ENCODE data around the gene TIAM2.
"Not testable (repeated sequence)": the region's sequence is repeated elsewhere in the genome, so short reads cannot be mapped to it uniquely, and the experiment has no call there.

The TIAM2 gene

DNA sequence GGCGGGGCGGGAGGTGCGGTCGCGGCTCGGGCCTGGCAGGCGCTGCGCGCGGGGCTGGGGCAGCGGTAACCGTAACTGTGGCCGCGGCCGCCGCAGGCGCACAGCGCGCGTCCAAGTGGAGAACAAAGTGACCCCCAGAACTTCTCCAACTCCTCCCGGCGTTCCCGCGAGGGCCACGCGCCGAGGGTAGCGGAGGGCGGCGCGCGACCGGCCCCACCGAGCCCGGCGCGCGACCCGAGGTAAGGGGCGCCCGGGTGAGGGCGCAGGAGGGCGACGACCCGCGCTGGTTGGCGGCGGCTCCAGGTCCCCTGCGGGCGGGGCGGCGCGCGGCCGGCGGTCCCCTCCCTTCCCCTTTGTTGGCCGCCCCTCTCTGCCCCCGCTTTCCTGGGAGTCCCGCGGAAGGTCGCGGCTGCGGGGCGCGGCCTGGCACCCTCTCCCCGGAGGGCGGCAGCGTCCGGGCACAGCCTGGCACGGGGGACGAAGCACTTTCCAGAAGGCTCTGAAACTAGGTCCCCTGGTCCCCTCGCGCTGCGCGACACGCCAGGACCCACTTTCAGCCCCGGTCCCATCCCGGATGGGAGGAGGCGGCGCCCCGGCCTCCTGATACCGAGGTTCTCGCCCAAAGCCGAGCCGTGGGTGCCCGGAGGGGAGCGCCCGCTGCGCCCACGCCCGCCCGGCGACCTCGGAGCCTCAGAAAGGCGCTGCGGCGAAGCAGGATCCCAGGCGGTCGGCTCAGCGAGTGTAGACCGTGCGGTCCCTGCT is at the start of gene TIAM2:
TSS of gene TIAM2 (plus strand) at position 62 of the 762 bp plus-strand sequence. CDS start 133,909 bp downstream, outside the sequence.
- DNase-seq, result no peak

DNA sequence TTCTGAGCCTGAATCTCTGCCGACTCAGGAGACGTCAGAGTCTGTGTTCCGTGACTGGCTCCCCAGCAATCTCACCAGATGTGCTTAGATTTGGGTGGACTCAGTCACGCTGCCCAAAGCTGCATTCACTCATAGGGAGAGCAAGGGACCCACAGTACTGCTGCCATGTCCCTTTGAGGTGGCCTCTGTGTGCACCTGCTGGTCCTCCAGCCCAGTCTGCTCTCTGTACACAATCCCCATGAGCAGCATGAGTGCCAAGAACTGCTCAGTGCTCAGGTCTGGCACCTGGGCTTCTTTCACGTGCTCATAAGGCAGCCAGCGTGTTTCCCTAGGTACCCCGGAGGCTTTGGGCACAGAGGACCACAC is 44.2 kb upstream of the TIAM2 start:
- no peak for DNase-seq

DNA sequence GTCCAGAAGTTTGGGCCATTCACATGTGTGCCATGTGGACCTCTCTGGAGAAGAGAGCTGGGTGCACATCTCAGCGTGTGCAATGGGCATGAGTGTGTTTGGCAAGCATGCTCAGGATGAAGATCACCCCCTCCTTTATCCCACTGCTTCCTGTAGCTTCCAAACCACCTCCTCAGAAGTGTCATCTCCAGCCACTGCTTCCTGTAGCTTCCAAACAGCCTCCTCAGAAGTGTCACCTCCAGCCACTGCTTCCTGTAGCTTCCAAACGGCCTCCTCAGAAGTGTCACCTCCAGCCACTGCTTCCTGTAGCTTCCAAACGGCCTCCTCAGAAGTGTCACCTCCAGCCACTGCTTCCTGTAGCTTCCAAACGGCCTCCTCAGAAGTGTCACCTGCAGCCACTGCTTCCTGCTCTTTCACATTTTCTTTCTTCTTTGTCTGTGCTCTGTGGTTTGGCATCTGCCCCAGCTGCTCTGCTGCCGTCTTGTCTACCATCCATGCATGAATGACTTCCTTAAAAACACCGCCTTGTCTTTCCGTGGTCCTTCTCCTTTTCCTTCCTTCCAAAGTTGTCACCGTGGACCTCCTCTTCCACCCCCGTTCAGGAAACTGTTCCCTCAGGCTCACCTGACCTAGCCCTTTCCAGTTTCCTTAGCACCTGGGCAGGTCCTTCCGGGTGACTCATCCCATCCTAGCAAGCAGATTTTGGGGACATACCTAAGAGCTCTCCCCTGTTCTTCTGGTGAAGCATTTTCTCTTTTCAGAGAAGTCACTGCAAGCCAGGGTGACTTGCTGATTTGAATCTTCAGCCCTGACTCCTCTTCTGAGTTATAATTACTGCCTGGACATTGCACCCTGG is 43.5 kb upstream of the TIAM2 start:
- peak; percentile 78 for DNase-seq

DNA sequence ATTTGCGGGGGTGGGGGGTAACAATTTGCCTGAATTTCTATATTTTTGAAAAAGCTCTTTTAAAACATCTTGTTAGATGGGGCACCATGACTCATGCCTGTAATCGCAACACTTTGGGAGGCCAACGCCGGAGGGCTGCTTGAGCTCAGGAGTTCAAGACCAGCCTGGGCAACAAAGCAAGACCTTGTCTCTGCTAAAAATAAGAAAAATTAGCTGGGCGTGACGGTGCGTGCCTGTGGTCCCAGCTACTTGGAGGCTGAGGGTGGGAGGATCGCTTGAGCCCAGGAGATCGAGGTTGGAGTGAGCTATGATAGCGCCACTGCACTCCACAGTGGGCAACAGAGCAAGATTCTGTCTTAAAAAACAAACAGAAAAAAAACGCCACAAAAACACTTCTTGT is 41.5 kb upstream of the TIAM2 start:
- no peak for DNase-seq

DNA sequence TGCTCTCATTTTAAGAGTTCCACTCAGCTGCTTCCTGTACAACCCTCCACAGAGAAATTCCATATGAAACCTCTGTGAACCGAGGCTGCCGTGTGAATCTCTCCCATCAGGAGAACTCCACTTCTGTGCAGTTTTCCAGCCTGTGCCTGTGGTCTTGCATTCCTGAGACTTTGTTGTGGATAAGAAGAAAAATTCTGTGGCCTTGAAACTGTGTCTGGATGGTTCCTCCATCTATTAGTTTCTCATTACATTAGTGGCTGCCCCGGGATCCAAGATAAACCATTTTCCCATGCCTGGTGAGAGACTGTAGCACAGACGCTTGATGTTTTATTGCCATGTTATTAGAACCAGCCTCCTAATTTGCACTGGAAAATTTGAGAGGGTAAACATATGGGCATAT is 40.8 kb upstream of the TIAM2 start:
- DNase-seq, result no peak

DNA sequence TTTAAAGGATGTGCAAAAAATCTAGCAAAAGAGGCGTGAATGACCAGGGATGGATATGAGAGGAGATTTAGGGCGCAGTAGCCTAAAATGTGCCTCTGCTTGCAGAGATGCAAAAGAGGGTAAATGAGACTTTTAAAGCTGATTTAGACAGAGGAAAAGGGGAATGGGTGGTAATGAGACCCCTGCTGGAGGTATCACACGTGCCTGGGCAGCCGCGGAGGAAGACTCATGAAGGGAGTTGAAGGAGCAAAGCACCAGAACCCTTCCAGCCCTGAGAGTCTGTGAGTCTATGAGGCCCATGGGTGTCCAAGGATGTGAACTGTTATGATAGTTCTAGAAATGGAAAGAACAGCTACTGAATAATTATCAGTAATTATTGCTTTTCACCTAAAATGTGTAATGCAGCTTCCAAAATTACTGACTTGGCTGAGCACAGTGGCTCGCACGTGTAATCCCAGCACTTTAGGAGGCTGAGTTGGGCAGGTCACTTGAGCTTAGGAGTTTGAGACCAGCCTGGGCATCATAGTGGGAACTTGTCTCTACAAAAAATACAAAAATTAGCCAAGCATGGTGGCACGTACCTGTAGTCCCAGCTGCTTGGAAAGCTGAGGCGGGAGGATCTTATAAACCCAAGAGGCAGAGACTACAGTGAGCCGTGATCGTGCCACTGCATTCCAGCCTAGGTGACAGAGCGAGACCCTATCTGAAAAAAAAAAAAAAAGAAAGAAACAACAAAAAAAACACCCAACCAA is 38.2 kb upstream of the TIAM2 start:
- DNase-seq, result no peak

DNA sequence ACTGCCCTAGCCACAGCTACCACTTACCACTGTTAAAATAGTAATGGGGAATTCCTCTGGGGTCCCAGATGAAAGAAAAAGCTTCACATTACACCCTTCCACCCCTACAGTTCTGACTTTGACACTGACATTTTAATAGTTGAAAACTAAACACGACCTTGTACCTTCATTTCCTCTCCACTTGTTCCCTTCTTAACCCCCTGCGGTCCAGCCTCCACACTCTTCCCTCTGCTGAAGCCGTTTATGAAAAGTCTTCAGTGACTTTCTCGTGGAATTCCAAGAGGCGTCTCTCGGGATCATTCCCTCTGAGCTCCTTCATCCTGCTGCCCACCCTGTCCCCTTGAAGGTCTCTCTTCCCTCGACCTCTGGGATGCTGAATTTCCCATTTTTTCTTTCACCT is 36.6 kb upstream of the TIAM2 start:
- no peak for DNase-seq

DNA sequence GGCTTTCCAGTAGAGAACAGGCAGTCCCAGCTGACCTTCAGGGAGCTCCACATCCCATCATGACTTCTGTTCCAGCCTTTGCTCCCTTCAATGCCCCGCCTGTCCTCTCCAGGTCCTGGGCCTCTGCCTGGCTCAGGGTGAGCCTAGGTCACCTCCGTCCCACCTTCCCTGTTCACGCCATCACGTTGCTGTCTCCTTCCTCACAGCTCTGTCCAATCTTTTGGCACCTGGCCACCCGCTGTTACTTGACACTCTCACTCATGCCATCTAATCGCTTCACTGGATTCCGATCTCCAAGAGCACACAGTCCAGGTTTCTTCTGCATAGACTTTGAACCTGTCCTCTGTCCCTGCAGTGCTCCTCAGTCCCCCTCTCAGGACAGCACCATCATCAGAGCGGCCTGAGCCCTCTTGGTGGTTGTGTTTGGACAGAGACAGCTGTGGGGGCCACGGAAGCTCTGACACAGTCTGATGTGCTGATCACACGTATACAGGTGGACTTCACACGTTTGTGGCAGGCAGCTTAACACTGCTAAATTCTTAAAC is 34.7 kb upstream of the TIAM2 start:
- DNase-seq, result no peak

DNA sequence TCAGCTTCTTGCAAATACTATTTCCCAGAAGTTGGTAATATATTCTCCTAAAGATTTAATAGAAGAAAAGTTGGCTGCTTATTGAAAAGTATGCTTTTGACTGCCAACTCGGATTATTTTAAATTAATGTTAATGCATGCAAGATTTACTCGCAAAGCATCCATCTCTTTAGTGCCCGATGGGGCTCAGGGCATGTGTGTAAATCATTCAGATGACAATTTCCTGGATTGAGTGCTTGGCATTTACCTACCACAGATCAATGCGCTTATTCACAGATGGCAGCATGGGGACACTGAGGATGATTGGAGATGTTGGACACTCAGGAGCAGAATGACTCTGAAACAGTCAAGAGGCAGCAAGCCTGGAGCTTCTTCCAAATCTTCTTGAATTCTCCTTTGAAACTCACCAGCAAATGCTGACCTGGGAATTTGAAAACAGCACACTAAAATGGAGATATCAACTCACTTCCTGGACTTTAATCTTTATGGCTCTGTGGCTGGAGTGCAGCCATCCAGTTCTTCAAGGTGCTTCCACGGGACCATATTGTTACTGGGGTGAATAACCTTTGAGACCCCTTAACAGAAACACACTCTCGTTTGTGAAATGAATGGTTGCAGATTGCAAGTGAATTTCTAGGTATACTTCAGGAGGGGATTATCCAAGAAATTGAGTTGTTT is 34.1 kb upstream of the TIAM2 start:
- no peak for DNase-seq

DNA sequence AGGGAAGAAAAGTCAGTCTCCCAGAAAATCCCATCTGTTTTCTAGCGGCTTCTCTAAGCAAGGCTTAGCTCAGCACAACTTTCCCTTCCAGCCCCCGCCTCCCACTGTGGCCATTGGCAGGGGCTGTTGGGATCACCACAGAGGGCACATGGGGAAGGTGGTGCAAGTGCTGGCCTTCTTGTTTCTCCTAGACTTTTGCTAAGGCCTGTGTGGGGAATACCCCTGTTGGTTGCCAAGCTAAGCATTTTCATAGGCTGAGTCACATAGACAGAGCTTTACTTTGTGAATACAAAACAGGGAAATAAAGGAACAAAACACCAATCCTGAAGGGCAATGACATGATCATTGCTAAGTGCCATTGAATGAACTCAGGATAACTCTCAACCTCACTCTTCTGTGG is 32.4 kb upstream of the TIAM2 start:
- no peak for DNase-seq

DNA sequence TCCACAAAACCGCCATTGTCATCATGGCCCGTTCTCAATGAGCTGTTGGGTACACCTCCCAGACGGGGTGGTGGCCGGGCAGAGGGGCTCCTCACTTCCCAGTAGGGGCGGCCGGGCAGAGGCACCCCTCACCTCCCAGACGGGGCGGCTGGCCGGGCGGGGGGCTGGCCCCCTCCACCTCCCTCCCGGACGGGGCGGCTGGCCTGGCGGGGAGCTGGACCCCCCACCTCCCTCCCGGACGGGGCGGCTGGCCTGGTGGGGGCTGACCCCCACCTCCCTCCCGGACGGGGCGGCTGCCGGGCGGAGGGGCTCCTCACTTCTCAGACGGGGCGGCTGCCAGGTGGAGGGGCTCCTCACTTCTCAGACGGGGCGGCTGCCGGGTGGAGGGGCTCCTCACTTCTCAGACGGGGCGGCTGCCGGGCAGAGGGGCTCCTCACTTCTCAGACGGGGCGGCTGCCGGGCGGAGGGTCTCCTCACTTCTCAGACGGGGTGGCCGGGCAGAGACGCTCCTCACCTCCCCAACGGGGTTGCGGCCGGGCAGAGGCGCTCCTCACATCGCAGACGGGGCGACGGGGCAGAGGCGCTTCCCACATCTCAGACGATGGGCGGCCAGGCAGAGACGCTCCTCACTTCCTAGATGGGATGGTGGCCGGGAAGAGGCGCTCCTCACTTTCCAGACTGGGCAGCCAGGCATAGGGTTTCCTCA is 28.9 kb upstream of the TIAM2 start:
- DNase-seq, result not testable (repeated sequence)

DNA sequence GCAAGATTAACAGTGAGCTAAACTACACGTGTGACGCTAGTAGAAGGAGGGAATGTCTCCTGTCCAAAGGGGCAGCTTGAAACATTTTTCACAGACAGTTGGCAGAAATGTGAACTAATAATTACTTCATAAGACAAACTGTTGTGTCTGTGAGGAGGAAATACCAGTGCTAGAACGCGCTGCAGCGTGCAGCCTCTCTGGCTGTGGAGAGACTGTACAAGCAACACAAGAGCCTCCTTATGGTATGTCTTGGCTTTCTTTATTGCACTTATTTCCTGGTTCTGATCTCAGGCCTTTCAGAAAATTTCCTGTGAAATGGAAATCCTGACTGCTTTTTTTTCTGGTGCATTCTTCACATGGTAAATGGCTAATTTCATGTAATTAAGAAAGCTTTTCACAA is 25.3 kb upstream of the TIAM2 start:
- no peak for DNase-seq

DNA sequence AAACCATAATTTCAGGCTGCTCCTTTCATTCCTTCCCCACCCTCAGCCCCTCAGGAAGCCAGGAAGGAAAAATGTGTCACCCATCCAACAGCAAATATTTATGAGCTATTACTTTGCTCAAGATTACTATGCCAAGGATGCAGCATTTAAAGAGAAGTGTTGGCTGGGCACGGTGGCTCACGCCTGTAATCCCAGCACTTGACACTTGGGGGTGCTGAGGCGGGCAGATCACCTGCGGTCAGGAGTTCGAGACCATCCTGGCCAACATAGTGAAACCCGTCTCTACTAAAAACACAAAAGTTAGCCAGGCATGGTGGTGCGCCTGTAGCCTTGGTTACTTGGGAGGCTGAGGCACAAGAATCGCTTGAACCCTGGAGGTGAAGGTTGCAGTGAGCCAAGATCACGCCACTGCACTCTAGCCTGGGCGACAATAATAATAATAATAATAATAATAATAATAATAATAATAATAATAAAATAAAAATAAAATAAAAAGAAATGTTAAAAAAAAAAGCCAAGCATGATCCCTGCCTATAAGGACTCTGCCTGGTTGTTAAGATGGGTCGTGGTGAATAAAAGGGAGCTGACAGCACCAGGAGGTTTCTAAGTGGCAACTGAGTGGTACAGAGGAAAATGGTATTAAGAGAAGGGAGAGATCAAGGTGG is 20.5 kb upstream of the TIAM2 start:
- no peak for DNase-seq

DNA sequence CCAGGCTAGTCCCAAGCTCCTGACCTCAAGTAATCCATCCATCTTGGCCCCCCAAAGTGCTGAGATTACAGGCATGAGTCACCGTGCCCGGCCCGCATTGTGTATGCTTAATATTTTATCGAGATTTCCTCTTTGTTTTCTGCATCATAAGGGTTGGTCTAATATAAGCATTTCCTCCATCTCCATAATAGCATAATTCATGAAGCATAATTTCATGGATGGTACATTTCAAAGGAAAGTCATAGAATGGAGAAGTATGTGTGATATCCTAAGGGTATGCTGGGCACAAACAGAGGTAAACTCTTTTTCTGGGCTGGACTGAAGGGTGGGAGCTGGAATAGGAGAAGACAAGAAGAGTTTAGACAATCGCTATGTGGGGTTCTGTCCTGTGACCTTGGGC is 17.5 kb upstream of the TIAM2 start:
- DNase-seq, result no peak

DNA sequence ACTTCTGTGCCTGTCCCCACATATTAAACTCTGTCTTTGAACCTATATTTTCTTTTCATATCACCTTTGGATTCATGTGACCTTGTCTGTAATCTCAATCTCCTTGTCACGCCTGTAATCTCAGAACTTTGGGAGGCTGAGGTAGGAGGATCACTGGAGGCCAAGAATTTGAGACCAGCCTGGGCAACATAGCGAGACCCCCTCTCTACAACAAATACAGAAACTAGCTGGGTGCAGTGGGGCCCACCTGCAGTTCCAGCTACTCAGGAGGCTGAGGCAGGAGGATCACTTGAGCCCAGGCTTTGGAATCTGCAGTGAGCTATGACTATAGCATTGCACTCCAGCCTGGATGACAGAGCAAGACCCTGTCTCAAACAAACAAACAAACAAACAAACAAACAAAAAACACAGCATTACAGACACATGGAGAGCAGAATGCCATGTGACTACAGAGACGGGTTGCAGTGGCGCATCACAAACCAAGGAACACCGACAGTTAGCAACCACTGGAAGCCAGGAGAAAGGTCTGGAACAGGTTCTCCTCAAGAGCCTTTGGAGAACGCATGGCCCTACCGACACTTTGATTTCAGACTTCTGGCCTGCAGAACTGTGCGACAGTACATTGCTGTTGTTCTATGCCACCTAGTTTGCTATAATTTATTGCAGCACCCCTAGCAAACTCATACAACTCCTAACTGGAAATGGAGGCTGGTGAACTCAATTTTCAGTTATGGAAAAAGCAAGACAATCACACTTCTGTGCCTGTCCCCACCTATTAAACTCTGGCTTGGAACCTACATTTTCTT is 14.6 kb upstream of the TIAM2 start:
- no peak for DNase-seq

DNA sequence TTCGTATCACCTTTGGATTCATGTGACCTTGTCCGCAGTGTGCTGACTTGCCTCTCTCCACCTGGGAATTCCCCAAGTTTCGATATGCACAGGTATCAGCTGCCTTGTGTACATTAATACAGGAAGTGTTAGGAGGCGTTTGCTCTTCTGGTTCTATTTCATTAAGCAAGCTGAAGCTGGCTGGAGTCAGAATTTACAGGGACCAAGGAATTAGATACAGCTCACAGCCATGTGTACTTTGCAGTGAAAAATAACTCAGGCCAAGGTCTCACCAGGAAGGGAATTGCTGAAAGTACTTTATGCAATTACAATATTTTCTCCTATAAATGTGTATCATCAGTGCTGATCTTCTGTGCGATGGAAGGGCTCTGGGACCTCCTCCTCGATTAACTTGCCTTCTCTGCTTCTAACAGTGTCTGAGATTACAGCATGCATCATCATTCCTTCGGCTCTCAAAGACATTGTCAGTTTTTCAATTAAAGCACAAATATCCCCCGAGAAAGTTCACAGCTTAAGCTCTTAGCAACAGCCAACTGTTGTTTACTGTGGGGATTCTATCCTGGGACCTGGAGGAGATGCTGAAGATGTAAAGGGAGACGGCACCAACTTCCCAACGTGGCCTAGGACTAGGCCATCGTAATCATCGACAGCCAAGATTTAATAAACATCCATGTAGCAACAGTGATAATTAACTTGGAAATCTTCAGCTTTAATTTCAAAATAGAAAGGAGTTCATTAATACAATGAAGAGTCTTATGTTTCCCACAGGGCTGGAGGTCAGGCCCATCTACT is 13.8 kb upstream of the TIAM2 start:
- DNase-seq, result no peak

DNA sequence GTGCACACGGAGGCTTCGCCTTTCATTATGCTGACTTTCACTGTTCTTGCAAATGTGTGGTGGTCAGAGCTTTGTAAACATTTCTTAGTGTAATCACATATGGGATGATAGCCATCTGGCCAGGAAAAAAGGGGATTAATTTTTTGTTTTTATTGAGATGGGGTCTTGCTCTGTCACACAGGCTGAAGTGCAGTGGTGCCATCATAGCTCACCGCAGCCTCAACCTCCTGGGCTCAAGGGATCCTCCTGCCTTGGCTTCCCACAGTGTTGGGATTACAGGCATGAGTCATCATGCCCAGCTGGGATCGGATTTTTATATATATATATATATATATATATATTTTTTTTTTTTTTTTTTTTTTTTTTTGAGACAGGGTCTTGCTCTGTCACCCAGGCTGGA is 11.0 kb upstream of the TIAM2 start:
- no peak for DNase-seq

DNA sequence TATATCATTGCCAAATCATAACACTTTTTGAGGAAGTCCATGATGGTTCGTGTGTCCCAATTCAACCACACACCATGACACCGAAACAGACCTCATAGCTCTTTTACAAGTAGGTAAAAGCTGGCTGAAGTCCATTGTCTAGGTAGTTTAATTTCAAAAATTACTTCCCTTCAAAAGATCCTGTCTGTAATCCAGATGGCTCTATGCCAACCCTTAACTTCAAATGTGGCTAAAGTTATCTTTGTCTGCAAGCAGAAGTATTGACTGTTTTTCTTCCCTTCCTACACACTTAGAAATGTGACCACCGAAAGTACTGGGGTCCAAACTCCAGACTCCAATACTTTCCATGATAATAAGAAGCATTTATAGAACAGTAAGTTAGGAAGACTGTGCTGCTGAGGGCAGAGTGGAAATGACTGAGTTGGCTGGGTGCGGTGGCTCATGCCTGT is 8.3 kb upstream of the TIAM2 start:
- DNase-seq, result no peak

DNA sequence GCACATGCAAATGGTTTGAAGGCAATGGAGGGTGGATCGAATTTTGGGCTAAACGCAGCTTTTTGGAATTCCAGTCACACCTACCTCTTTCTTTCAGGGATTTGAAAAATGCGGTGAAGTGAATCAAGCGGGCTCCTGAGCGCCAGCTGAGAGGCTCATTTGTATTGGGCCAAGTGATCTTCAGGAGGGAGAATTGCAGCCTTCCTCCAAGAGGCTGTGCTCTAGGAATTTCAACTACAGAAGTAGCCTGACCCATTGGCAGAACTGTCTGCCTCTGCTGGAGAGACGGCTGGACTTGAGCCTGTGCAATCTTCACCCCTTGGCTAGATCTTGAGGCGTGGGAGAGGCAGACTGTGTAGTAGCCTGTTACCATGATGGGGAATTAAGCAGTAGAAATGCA is 5.7 kb upstream of the TIAM2 start:
- DNase-seq, result no peak

DNA sequence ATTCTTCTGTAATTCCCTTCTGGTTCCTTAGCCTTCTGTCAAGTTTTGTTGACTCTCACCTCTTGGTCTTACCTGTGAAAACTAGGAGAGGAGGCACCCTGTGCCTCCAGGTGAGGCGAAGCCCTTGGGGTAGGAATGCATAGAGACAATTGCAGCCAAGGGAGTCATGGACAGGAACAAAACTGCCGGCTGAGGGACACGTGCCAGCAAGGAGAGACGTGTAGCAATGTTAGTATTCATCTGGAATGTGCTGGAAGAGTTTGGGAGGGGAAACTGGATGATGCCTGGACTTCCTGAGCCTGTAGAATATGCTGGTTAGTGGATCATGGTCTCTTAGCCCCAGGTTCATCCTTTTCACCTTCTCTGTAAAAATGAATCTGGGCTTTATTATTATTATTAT is 3.9 kb upstream of the TIAM2 start:
- DNase-seq, result no peak

Measured in GF-D8 (cell line).